GM12878 (cell line): Measurements from ENCODE around the gene OR7C2.

Source experiments
- CREB1 ChIP-seq: IDR thresholded peaks from 2 replicates; pipeline ENCODE4 v1.6.1; 2012; ENCODE audit warnings: low read depth, mild to moderate bottlenecking, inconsistent platforms
- HDGF ChIP-seq: fragments of 450-650 bp; IDR thresholded peaks from 2 replicates; pipeline ENCODE4 v1.6.1; 2016; ENCODE audit warnings: antibody characterized with exemption
- IKZF2 ChIP-seq, 2 experiments: fragments of 450-650 bp; IDR thresholded peaks; 2 replicates each; pipeline ENCODE4 v1.6.1; 2017; ENCODE audit warnings: mild to moderate bottlenecking in 2 of 2, moderate library complexity in 2 of 2
- RBBP5 ChIP-seq: fragments of 200-600 bp; sonication (generic); conservative IDR thresholded peaks from 2 replicates; pipeline ENCODE4 v1.6.1; 2016
- TF ChIP-seq, protein P1 (sequence below), 3 experiments: IDR thresholded peaks in 2 of 3; conservative IDR thresholded peaks in 1 of 3; 2 replicates each; pipeline ENCODE4 v1.5.1; 2011; ENCODE audit warnings: low read depth in 3 of 3, low read length in 3 of 3, mild to moderate bottlenecking in 3 of 3, control low read depth in 2 of 3, moderate library complexity in 2 of 3, inconsistent platforms in 1 of 3, mixed read lengths in 1 of 3; ENCODE audit not compliant: control insufficient read depth in 2 of 3, insufficient read depth in 1 of 3; ENCODE audit errors: extremely low read depth in 1 of 3

DNA sequence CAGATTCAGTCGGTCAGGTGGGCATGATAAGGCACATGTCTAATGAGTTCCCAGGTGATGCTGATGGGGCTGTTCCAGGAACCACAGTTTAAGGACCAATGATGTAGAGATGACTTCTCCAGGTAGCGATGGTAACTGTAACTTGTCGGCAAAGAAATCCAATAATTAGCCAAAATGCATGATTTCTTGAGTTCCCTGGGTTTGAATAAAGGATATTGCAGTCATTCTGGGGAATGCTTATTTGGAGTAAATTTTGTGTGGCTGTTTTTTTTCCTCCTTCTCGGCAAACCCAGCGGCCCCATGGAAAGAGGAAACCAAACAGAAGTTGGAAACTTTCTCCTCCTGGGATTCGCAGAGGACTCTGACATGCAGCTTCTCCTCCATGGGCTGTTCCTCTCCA, at the start of gene OR7C2:
- TF ChIP-seq RBBP5 (no peak), IKZF2 (IDR thresholded peaks at IDR 0.05) (no peak), HDGF (no peak), CREB1 (no peak)
- TF ChIP-seq, protein P1, sequence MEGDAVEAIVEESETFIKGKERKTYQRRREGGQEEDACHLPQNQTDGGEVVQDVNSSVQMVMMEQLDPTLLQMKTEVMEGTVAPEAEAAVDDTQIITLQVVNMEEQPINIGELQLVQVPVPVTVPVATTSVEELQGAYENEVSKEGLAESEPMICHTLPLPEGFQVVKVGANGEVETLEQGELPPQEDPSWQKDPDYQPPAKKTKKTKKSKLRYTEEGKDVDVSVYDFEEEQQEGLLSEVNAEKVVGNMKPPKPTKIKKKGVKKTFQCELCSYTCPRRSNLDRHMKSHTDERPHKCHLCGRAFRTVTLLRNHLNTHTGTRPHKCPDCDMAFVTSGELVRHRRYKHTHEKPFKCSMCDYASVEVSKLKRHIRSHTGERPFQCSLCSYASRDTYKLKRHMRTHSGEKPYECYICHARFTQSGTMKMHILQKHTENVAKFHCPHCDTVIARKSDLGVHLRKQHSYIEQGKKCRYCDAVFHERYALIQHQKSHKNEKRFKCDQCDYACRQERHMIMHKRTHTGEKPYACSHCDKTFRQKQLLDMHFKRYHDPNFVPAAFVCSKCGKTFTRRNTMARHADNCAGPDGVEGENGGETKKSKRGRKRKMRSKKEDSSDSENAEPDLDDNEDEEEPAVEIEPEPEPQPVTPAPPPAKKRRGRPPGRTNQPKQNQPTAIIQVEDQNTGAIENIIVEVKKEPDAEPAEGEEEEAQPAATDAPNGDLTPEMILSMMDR (IDR thresholded peaks at IDR 0.05 in 2 of 3, conservative IDR thresholded peaks at IDR 0.05 in 1 of 3; ENCODE audit: control insufficient read depth in 2 of 3, extremely low read depth in 1 of 3, insufficient read depth in 1 of 3, low read depth in 3 of 3, low read length in 3 of 3): no peak
